Right lobe of liver (tissue), 6 donors: Measurements from ENCODE around the gene SMU1. TPM values are rescaled to one million over a fixed set of nuclear protein-coding genes. Genes with fewer than 3 reads are reported as not detected.

Experiments
- ATAC-seq, 4 donors: fragments of 200-7000 bp; cut with Tn5 transposase; one replicate each; pipeline ENCODE4 v1.9.1; 2020; ENCODE audit warnings: mild to moderate bottlenecking in 4 of 4, moderate library complexity in 4 of 4
- DNase-seq, 3 donors: peaks; one replicate each; pipeline ENCODE4 v3.0.0-alpha.2; 2020
- H3K27ac ChIP-seq, 3 donors: fragments of 200-600 bp; one replicate each; pipeline ENCODE4 v1.8.0; 2022
- H3K27me3 ChIP-seq, 2 donors: fragments of 200-600 bp; one replicate each; pipeline ENCODE4 v1.8.0; 2022
- H3K36me3 ChIP-seq, 4 donors: fragments of 200-600 bp; sonication (generic) in 1 of 4; one replicate each; pipeline versions ENCODE4 v1.5.1 to v1.8.0; 2017 to 2022; ENCODE audit warnings: control low read depth in 1 of 4
- H3K4me1 ChIP-seq, 4 donors: fragments of 200-600 bp; sonication (generic) in 1 of 4; one replicate each; pipeline versions ENCODE4 v1.5.1 to v1.8.0; 2017 to 2022; ENCODE audit warnings: control low read depth in 1 of 4
- H3K4me3 ChIP-seq, 3 donors: fragments of 200-600 bp; one replicate each; pipeline ENCODE4 v1.8.0; 2022
- H3K9me3 ChIP-seq, 4 donors: fragments of 200-600 bp; sonication (generic) in 1 of 4; one replicate each; pipeline versions ENCODE4 v1.5.1 to v1.8.0; 2017 to 2022; ENCODE audit warnings: control low read depth in 1 of 4
- CTCF ChIP-seq, 4 donors: fragments of 200-600 bp in 3 of 4; fragments of 450-650 bp in 1 of 4; IDR thresholded peaks; one replicate each; pipeline versions ENCODE4 v1.5.1 to v1.8.0; 2016 to 2022; ENCODE audit warnings: antibody characterized with exemption in 4 of 4, mild to moderate bottlenecking in 2 of 4
- POLR2A ChIP-seq: fragments of 450-650 bp; IDR thresholded peaks from one replicate; pipeline ENCODE4 v1.6.1; 2017; ENCODE audit warnings: antibody characterized with exemption, mild to moderate bottlenecking
- WGBS: methylation state at CpG from one replicate; pipeline ENCODE4 v1.1.6; 2018; ENCODE audit warnings: low coverage, low lambda C conversion rate; ENCODE audit not compliant: insufficient coverage; ENCODE audit errors: missing lambda C conversion rate; 5-methylcytosine and 5-hydroxymethylcytosine counted together
- intact Hi-C, 2 donors: fragments of 100-400 bp; cut with DNase I; formaldehyde crosslinking; loops; one replicate each; pipeline versions ENCODE4 v1.11.2 to v1.14.1; 2022
- total RNA-seq, 6 experiments: library from RNA; depleted of rRNA in 2 of 6; stranded (reverse); fragments of >200 nt in 2 of 6; fragmentation: NEBNext Ultra II Directional in 3 of 6; extraction: Animal tissue kit (Norgen Biotek cat#: 25700) in 3 of 6; gene quantifications; one replicate each; pipeline versions ENCODE4 v1.1.0 to v1.2.4, GENCODE V29; 2016 to 2023
- donor health status: DM: no; HTN: yes; CAD: no.
- donor health status: DM: no; HTN: no; CAD: no.
- donor health status: DM: no; HTN: no; CAD: no.
- donor health status: DM: no; HTN: yes; CAD: no.
- donor health status: DM: no; HTN: yes; CAD: no.

The SMU1 gene
- total RNA-seq, 6 experiments from 2014 or later: 7.0 to 10.4 (median 8.5) TPM

GRCh38 chr9:32992595-32993238, 83.8 kb downstream of the SMU1 start:
- Histone ChIP-seq H3K4me3 (no peak overlapping the region), H3K27me3 (no peaks in the 10 kb centered on the region), H3K4me1 (no peaks in the 10 kb centered on the region), H3K27ac (no peak overlapping the region), H3K9me3 (no peaks in the 10 kb centered on the region), H3K36me3 (peaks cover 0 to 37% (median 7%) of the 10 kb centered on the region in 4 donors)
- TF ChIP-seq POLR2A: no peak
- no peak for TF ChIP-seq CTCF (IDR thresholded peaks at IDR 0.05)
- WGBS: 91% methylated on average over 3 of the region's 3 CpGs
- DNase-seq: no peak
- intact Hi-C loops: no loop called here
- ATAC-seq: no peak

- peaks cover 0 to 42% (median 12%) of the 10 kb centered on the region in 4 donors for H3K36me3 ChIP-seq
- TF ChIP-seq CTCF (IDR thresholded peaks at IDR 0.05) (no peak), POLR2A (no peak)
- no peak overlapping the region for H3K27ac ChIP-seq
Observed at GRCh38 chr9:32991897-32992594, 84.4 kb downstream of the SMU1 start.

More at GRCh38 chr9:32991897-32992594, 84.4 kb downstream of the SMU1 start:
- no peak for ATAC-seq
- intact Hi-C loops: no loop called here
- 70% methylated on average over 6 of the region's 6 CpGs for whole genome bisulfite sequencing
- H3K4me1 ChIP-seq: no peaks in the 10 kb centered on the region
- no peak for DNase-seq
- no peak overlapping the region for H3K4me3 ChIP-seq
- H3K27me3 ChIP-seq: no peaks in the 10 kb centered on the region
- no peaks in the 10 kb centered on the region for H3K9me3 ChIP-seq

Other genes starting within 250 kb of the SMU1 start
- gene APTX, start 75.0 kb downstream of the SMU1 start, total RNA-seq: 10 to 100 TPM; 11.4 to 23.2 (median 15.3) TPM
- gene DNAJA1, start 51.4 kb downstream of the SMU1 start, total RNA-seq: 100 to 1,000 TPM in 2 of 6 experiments, 10 to 100 TPM in 4; 60.1 to 130 (median 93.9) TPM
- gene B4GALT1, start 90.7 kb upstream of the SMU1 start, total RNA-seq: 100 to 1,000 TPM in 1 of 6 experiments, 10 to 100 TPM in 5; 48.5 to 145 (median 79.5) TPM
- not detected for gene SPINK4, start 163.5 kb upstream of the SMU1 start, total RNA-seq
- 10 to 100 TPM; 28.8 to 42.6 (median 38.1) TPM for gene BAG1, start 188.0 kb upstream of the SMU1 start, total RNA-seq
- 10 to 100 TPM; 19.7 to 30.3 (median 26.0) TPM for gene CHMP5, start 188.4 kb upstream of the SMU1 start, total RNA-seq
- 10 to 100 TPM; 22.6 to 29.2 (median 24.8) TPM for gene NFX1, start 213.8 kb upstream of the SMU1 start, total RNA-seq